ENCODE data around the gene TCERG1L.

Gene TCERG1L

GRCh38 chr10:131070856-131071255 lies 240.7 kb downstream of the TCERG1L start:
- DNase-seq (ENCODE audit: low read depth in 2 of 2) = no peak

- no peak for DNase-seq (ENCODE audit: low read depth in 2 of 2)
These were observed 242.8 kb downstream of the TCERG1L start for GRCh38 chr10:131068760-131069159.

GRCh38 chr10:131068311-131068710 lies 243.2 kb downstream of the TCERG1L start:
- DNase-seq (ENCODE audit: low read depth in 2 of 2) = no peak

GRCh38 chr10:131067690-131068089 lies 243.8 kb downstream of the TCERG1L start:
- no peak for DNase-seq (ENCODE audit: low read depth in 2 of 2)

- no peak for DNase-seq (ENCODE audit: low read depth in 2 of 2)
These were observed 245.7 kb downstream of the TCERG1L start for GRCh38 chr10:131065673-131066305.

GRCh38 chr10:131063311-131063710 lies 248.2 kb downstream of the TCERG1L start:
- DNase-seq (ENCODE audit: low read depth in 2 of 2) = no peak

GRCh38 chr10:131062621-131063260 lies 248.8 kb downstream of the TCERG1L start:
- no peak for DNase-seq (ENCODE audit: low read depth in 2 of 2)

- no peak for DNase-seq (ENCODE audit: low read depth in 2 of 2)
These were observed 250.3 kb downstream of the TCERG1L start for GRCh38 chr10:131061216-131061615.

- DNase-seq (ENCODE audit: low read depth in 2 of 2) = no peak
These were observed 251.6 kb downstream of the TCERG1L start for GRCh38 chr10:131059881-131060280.

GRCh38 chr10:131058799-131059198 lies 252.7 kb downstream of the TCERG1L start:
- no peak for DNase-seq (ENCODE audit: low read depth in 2 of 2)

GRCh38 chr10:131056781-131057180 lies 254.7 kb downstream of the TCERG1L start:
- DNase-seq (ENCODE audit: low read depth in 2 of 2) = no peak

GRCh38 chr10:131056091-131056579 lies 255.4 kb downstream of the TCERG1L start:
- DNase-seq (ENCODE audit: low read depth in 2 of 2) = no peak

- DNase-seq (ENCODE audit: low read depth in 2 of 2) = no peak
These were observed 256.1 kb downstream of the TCERG1L start for GRCh38 chr10:131055437-131055836.

GRCh38 chr10:131053192-131053591 lies 258.3 kb downstream of the TCERG1L start:
- DNase-seq (ENCODE audit: low read depth in 2 of 2) = no peak

- DNase-seq (ENCODE audit: low read depth in 2 of 2) = no peak
These were observed 261.3 kb downstream of the TCERG1L start for GRCh38 chr10:131050162-131050766.

GRCh38 chr10:131049016-131049415 lies 262.5 kb downstream of the TCERG1L start:
- no peak for DNase-seq (ENCODE audit: low read depth in 2 of 2)

- DNase-seq (ENCODE audit: low read depth in 2 of 2) = no peak
These were observed 262.9 kb downstream of the TCERG1L start for GRCh38 chr10:131048606-131049005.

GRCh38 chr10:131047501-131047900 lies 264.0 kb downstream of the TCERG1L start:
- DNase-seq (ENCODE audit: low read depth in 2 of 2) = no peak

- no peak for DNase-seq (ENCODE audit: low read depth in 2 of 2)
These were observed 265.3 kb downstream of the TCERG1L start for GRCh38 chr10:131046194-131046593.

GRCh38 chr10:131044379-131045111 lies 267.0 kb downstream of the TCERG1L start:
- DNase-seq (ENCODE audit: low read depth in 2 of 2) = no peak

- DNase-seq (ENCODE audit: low read depth in 2 of 2) = no peak
These were observed 268.4 kb downstream of the TCERG1L start for GRCh38 chr10:131043039-131043691.
